GM12878 (cell line): ENCODE measurements around the gene CAMTA1. TPM values are rescaled to one million over a fixed set of nuclear protein-coding genes. Genes with fewer than 3 reads are reported as not detected.

Experiments used
- ATAC-seq: fragments of 200-7000 bp; cut with Tn5 transposase; 3 replicates; pipeline ENCODE4 v1.9.1; 2020; ENCODE audit warnings: mild to moderate bottlenecking, moderate library complexity
- BruUV-seq: library from RNA; stranded (reverse); fragments of 400-500 nt; replicated peaks from 2 replicates; lab custom pipeline; 2021; lab: Mats Ljungman, UMichigan
- CTCF ChIA-PET: fragments of 300-600 bp; sonication (Branson Sonifier 250); formaldehyde crosslinking; extraction: SDS; loops from one replicate; lab custom pipeline; 2021; ENCODE audit warnings: inconsistent platforms; lab: Yijun Ruan, JAX
- POLR2A ChIA-PET: fragments of 350-600 bp; formaldehyde crosslinking; extraction: SDS; loops from one replicate; lab custom pipeline; 2021; ENCODE audit warnings: inconsistent platforms; lab: Charles Lee
- RAD21 ChIA-PET: fragments of 300-600 bp; sonication (Branson Sonifier 250); formaldehyde crosslinking; loops from one replicate; lab custom pipeline; 2023; ENCODE audit warnings: antibody characterized with exemption; ENCODE audit not compliant: unreplicated experiment; lab: Charles Lee
- SMC1A ChIA-PET: fragments of 300-600 bp; sonication (Branson Sonifier 250); formaldehyde crosslinking; loops from one replicate; lab custom pipeline; 2023; ENCODE audit not compliant: unreplicated experiment, uncharacterized antibody; lab: Charles Lee
- DNase-seq: peaks from one replicate; pipeline ENCODE4 v3.0.0-alpha.2; 2011; ENCODE audit warnings: low read depth, low spot score
- FAIRE-seq: peaks from 3 replicates; lab custom pipeline; 2011; peaks lifted over from hg19 to GRCh38; lab: Jason Lieb, UNC
- H2AFZ ChIP-seq: 2 replicates; pipeline ENCODE4 v1.6.0; 2011; ENCODE audit warnings: low read depth, low read length, control low read depth; ENCODE audit not compliant: control insufficient read depth
- H3K27ac ChIP-seq: 2 replicates; pipeline ENCODE4 v1.5.1; 2011; ENCODE audit warnings: control low read depth; ENCODE audit not compliant: control insufficient read depth, insufficient read depth
- H3K27me3 ChIP-seq, 2 experiments: replicated peaks in 1 of 2; 2 replicates each; pipeline versions ENCODE4 v1.6.0 to v1.6.1; 2011; ENCODE audit warnings: low read length in 1 of 2; ENCODE audit not compliant: control insufficient read depth in 2 of 2, insufficient read depth in 2 of 2
- H3K36me3 ChIP-seq, 2 experiments: 2 replicates each; pipeline ENCODE4 v1.5.1; 2011; ENCODE audit warnings: low read length in 1 of 2; ENCODE audit not compliant: control insufficient read depth in 2 of 2, insufficient read depth in 2 of 2
- H3K4me1 ChIP-seq: 2 replicates; pipeline ENCODE4 v1.6.1; 2011; ENCODE audit warnings: mild to moderate bottlenecking, low read length, moderate library complexity, mixed read lengths; ENCODE audit not compliant: control insufficient read depth, insufficient read depth
- H3K4me2 ChIP-seq: 2 replicates; pipeline ENCODE4 v1.6.0; 2011; ENCODE audit warnings: control low read depth; ENCODE audit not compliant: control insufficient read depth, insufficient read depth
- H3K4me3 ChIP-seq: fragments of 200-600 bp; sonication (generic); 2 replicates; pipeline ENCODE4 v1.5.1; 2016
- H3K79me2 ChIP-seq: 2 replicates; pipeline ENCODE4 v1.6.0; 2011; ENCODE audit warnings: low read length; ENCODE audit not compliant: control insufficient read depth, insufficient read depth
- H3K9ac ChIP-seq: 2 replicates; pipeline ENCODE4 v1.8.0; 2011; ENCODE audit warnings: low read length, control low read depth, mixed read lengths; ENCODE audit not compliant: control insufficient read depth, insufficient read depth
- H3K9me3 ChIP-seq: replicated peaks from 3 replicates; pipeline ENCODE4 v1.5.1; 2011; ENCODE audit warnings: mild to moderate bottlenecking, low read length; ENCODE audit not compliant: control insufficient read depth, insufficient read depth
- H4K20me1 ChIP-seq: 2 replicates; pipeline ENCODE4 v1.6.0; 2011; ENCODE audit not compliant: control insufficient read depth, insufficient read depth
- CHD1 ChIP-seq: IDR thresholded peaks from 2 replicates; pipeline ENCODE4 v1.6.1; 2012; ENCODE audit warnings: low read depth, low read length, improper control_type of control experiment
- CREB1 ChIP-seq: IDR thresholded peaks from 2 replicates; pipeline ENCODE4 v1.6.1; 2012; ENCODE audit warnings: low read depth, mild to moderate bottlenecking, inconsistent platforms
- CREM ChIP-seq: IDR thresholded peaks from 2 replicates; pipeline ENCODE4 v1.6.1; 2014; ENCODE audit warnings: antibody characterized with exemption, low read depth
- HDAC6 ChIP-seq: fragments of 200-600 bp; sonication (generic); IDR thresholded peaks from one replicate; pipeline ENCODE4 v1.8.0; 2017; ENCODE audit warnings: antibody characterized with exemption; ENCODE audit not compliant: unreplicated experiment
- HSF1 ChIP-seq: fragments of 150-350 bp; IDR thresholded peaks from 2 replicates; pipeline ENCODE4 v1.6.1; 2014; ENCODE audit warnings: mild to moderate bottlenecking, low read depth, low read length
- IRF5 ChIP-seq: fragments of 450-650 bp; IDR thresholded peaks from 2 replicates; pipeline ENCODE4 v1.6.1; 2017; ENCODE audit warnings: borderline replicate concordance
- NFXL1 ChIP-seq: fragments of 450-650 bp; IDR thresholded peaks from 2 replicates; pipeline ENCODE4 v1.6.1; 2017; ENCODE audit warnings: antibody characterized with exemption, mild to moderate bottlenecking, borderline replicate concordance
- NFYA ChIP-seq: IDR thresholded peaks from 2 replicates; pipeline ENCODE4 v1.6.1; 2011; ENCODE audit warnings: low read depth, mild to moderate bottlenecking, low read length, improper control_type of control experiment, borderline replicate concordance
- NR2C2 ChIP-seq: IDR thresholded peaks from 2 replicates; pipeline ENCODE4 v1.6.1; 2011; ENCODE audit warnings: borderline replicate concordance, low read depth; ENCODE audit not compliant: control insufficient read depth, insufficient read length
- NRF1 ChIP-seq: conservative IDR thresholded peaks from 2 replicates; pipeline ENCODE4 v1.6.1; 2011; ENCODE audit warnings: mild to moderate bottlenecking, low read depth, low read length, improper control_type of control experiment
- PBX3 ChIP-seq: IDR thresholded peaks from 2 replicates; pipeline ENCODE4 v1.6.1; 2011; ENCODE audit warnings: mild to moderate bottlenecking, low read depth, low read length, moderate library complexity; ENCODE audit not compliant: insufficient replicate concordance
- SP1 ChIP-seq: IDR thresholded peaks from one replicate; pipeline ENCODE4 v1.6.1; 2011; ENCODE audit warnings: low read depth, low read length
- TBL1XR1 ChIP-seq: IDR thresholded peaks from 2 replicates; pipeline ENCODE4 v1.6.1; 2012; ENCODE audit warnings: low read depth, low read length, improper control_type of control experiment
- YBX1 ChIP-seq: fragments of 450-650 bp; IDR thresholded peaks from 2 replicates; pipeline ENCODE4 v1.6.1; 2016; ENCODE audit warnings: antibody characterized with exemption
- ZNF24 ChIP-seq: fragments of 450-650 bp; IDR thresholded peaks from 2 replicates; pipeline ENCODE4 v1.6.1; 2017; ENCODE audit warnings: antibody characterized with exemption, mild to moderate bottlenecking
- WGBS: methylation state at CpG from one replicate; pipeline ENCODE4 v1.1.6; 2016; ENCODE audit warnings: low lambda C conversion rate; ENCODE audit not compliant: insufficient replicate concordance, insufficient coverage; ENCODE audit errors: missing lambda C conversion rate; 5-methylcytosine and 5-hydroxymethylcytosine counted together
- in situ Hi-C: fragments of 300-500 bp; cut with MboI; formaldehyde crosslinking; loops from 9 replicates; pipeline ENCODE4 v1.14.3; 2018; ENCODE audit warnings: mixed read lengths
- intact Hi-C: fragments of 100-400 bp; cut with micrococcal nuclease; formaldehyde crosslinking; loops from one replicate; pipeline ENCODE4 v1.14.2; 2022; ENCODE audit not compliant: unreplicated experiment
- polyA plus RNA-seq, 11 experiments: library from polyadenylated mRNA; depleted of rRNA in 4 of 11; unstranded in 6 of 11; stranded (reverse) in 5 of 11; fragments of >200 nt; fragmentation: Nextera tagmentation in 4 of 11; fragmentation: Illumina TruSeq in 1 of 11; extraction: Ambion mirVana in 4 of 11; extraction: Trizol in 1 of 11; gene quantifications; 1 replicate in 1 of 11; 2 replicates in 10 of 11; pipeline versions ENCODE4 v1.2.1 to v1.2.3, GENCODE V29; 2011 to 2016; ENCODE audit warnings: inconsistent platforms in 2 of 11, missing spikeins in 2 of 11, low read depth in 1 of 11
- total RNA-seq, 4 experiments: library from RNA; depleted of rRNA in 3 of 4; stranded (reverse); fragments of >200 nt in 3 of 4; fragmentation: Illumina TruSeq in 1 of 4; extraction: Trizol in 1 of 4; gene quantifications; 2 replicates each; pipeline versions ENCODE4 v1.2.1 to v1.2.3, GENCODE V29; 2013 to 2021
- TF ChIP-seq, protein P1 (sequence below): fragments of 450-650 bp; IDR thresholded peaks from 2 replicates; pipeline ENCODE4 v1.6.1; 2018; ENCODE audit warnings: mild to moderate bottlenecking, low read depth, moderate library complexity; ENCODE audit not compliant: partially characterized antibody
- TF ChIP-seq, protein P2 (sequence below): IDR thresholded peaks from 2 replicates; pipeline ENCODE4 v1.6.1; 2012; ENCODE audit warnings: low read depth, low read length, improper control_type of control experiment

CAMTA1 gene
- total and polyA plus RNA-seq, 10 of the 15 experiments (the other 5 are each of a cell fraction or from before 2014, with no cell fraction given) = 37.7 to 148 (median 76.4) TPM

- no peak overlapping the region for H3K9ac ChIP-seq
- no peaks in the 10 kb centered on the region for H3K4me1 ChIP-seq
- intact Hi-C loops (no loop called here), in situ Hi-C loops (no loop called here)
- no peaks in the 10 kb centered on the region; a peak in 2 of 4 replicates for H3K27me3 ChIP-seq
- no peak for DNase-seq
- no peaks in the 10 kb centered on the region for H3K9me3 ChIP-seq
- no peak for FAIRE-seq
- ChIA-PET CTCF (no interaction called here), SMC1A (no interaction called here), POLR2A (no interaction called here), RAD21 (no interaction called here)
- no peaks in the 10 kb centered on the region for H4K20me1 ChIP-seq
- WGBS = 2% methylated on average over 6 of the region's 6 CpGs
- no peak overlapping the region for H3K27ac ChIP-seq
- no peak overlapping the region for H3K4me2 ChIP-seq
- BruUV-seq = no TSS peak
- no peaks in the 10 kb centered on the region for H3K79me2 ChIP-seq
- no peak overlapping the region for H3K4me3 ChIP-seq
- H2AFZ ChIP-seq = no peak overlapping the region
- H3K36me3 ChIP-seq = no peaks in the 10 kb centered on the region
- no peak for ATAC-seq
- no peak for TF ChIP-seq NFXL1
- TF ChIP-seq NFYA = no peak
- TF ChIP-seq, protein P1, sequence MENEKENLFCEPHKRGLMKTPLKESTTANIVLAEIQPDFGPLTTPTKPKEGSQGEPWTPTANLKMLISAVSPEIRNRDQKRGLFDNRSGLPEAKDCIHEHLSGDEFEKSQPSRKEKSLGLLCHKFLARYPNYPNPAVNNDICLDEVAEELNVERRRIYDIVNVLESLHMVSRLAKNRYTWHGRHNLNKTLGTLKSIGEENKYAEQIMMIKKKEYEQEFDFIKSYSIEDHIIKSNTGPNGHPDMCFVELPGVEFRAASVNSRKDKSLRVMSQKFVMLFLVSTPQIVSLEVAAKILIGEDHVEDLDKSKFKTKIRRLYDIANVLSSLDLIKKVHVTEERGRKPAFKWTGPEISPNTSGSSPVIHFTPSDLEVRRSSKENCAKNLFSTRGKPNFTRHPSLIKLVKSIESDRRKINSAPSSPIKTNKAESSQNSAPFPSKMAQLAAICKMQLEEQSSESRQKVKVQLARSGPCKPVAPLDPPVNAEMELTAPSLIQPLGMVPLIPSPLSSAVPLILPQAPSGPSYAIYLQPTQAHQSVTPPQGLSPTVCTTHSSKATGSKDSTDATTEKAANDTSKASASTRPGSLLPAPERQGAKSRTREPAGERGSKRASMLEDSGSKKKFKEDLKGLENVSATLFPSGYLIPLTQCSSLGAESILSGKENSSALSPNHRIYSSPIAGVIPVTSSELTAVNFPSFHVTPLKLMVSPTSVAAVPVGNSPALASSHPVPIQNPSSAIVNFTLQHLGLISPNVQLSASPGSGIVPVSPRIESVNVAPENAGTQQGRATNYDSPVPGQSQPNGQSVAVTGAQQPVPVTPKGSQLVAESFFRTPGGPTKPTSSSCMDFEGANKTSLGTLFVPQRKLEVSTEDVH = no peak
- TF ChIP-seq NRF1 = no peak
- no peak for TF ChIP-seq SP1
- TF ChIP-seq IRF5 = no peak
- no peak for TF ChIP-seq CREB1
- TF ChIP-seq CHD1 = no peak
- TF ChIP-seq, protein P2, sequence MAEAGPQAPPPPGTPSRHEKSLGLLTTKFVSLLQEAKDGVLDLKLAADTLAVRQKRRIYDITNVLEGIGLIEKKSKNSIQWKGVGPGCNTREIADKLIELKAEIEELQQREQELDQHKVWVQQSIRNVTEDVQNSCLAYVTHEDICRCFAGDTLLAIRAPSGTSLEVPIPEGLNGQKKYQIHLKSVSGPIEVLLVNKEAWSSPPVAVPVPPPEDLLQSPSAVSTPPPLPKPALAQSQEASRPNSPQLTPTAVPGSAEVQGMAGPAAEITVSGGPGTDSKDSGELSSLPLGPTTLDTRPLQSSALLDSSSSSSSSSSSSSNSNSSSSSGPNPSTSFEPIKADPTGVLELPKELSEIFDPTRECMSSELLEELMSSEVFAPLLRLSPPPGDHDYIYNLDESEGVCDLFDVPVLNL = no peak
- TF ChIP-seq HSF1 = no peak
- no peak for TF ChIP-seq YBX1
- TF ChIP-seq HDAC6 = no peak
- TF ChIP-seq NR2C2 = no peak
- no peak for TF ChIP-seq ZNF24
- TF ChIP-seq CREM = no peak
- TF ChIP-seq TBL1XR1 = no peak
- no peak for TF ChIP-seq PBX3
Measured at GRCh38 chr1:7343882-7344281, 558.6 kb downstream of the CAMTA1 start.
